Measurements from ENCODE around the gene PCTP. TPM values are rescaled to one million over a fixed set of nuclear protein-coding genes. Genes with fewer than 3 reads are reported as not detected.
A peak's percentile ranks its signal among the peaks of the same experiment; 100 is the strongest.

PCTP gene
- total and polyA plus RNA-seq, 9 of the 15 experiments (the other 6 are each of a cell fraction or from before 2014, with no cell fraction given), result 10.9 to 62.3 (median 41.2) TPM

- TF ChIP-seq THAP12 (CRISPR knock-in tag; IDR thresholded peaks at IDR 0.05), result peak; percentile 73; the same call in 1 of the 2 replicates
- TF ChIP-seq HES1 (IDR thresholded peaks at IDR 0.05; ENCODE audit: low read depth), result no peak
- no peak for TF ChIP-seq ZHX1 (conservative IDR thresholded peaks at IDR 0.05; ENCODE audit: low read length)
- no peak for TF ChIP-seq EHMT2 (IDR thresholded peaks at IDR 0.05)
- TF ChIP-seq SMAD4 (CRISPR knock-in tag; conservative IDR thresholded peaks at IDR 0.05), result peak; percentile 69; the same call in 1 of the 2 replicates
- no peak for TF ChIP-seq HDGF (IDR thresholded peaks at IDR 0.05)
- no peak for TF ChIP-seq ZNF311 (CRISPR knock-in tag; IDR thresholded peaks at IDR 0.05)
- TF ChIP-seq STAT5A (IDR thresholded peaks at IDR 0.05; ENCODE audit: borderline replicate concordance, low read length), result no peak
- TF ChIP-seq PPARD (CRISPR knock-in tag; IDR thresholded peaks at IDR 0.05), result no peak
- TF ChIP-seq TEAD2 (tag; IDR thresholded peaks at IDR 0.05), result no peak
- no peak for TF ChIP-seq IRF9 (tag; IDR thresholded peaks at IDR 0.05)
- TF ChIP-seq SNAPC5 (CRISPR knock-in tag; IDR thresholded peaks at IDR 0.05), result no peak
- no peak for TF ChIP-seq TGIF2 (CRISPR knock-in tag; IDR thresholded peaks at IDR 0.05)
- TF ChIP-seq GATAD2A (IDR thresholded peaks at IDR 0.05), result no peak
- no peak for TF ChIP-seq FOXJ2 (tag; IDR thresholded peaks at IDR 0.05)
- TF ChIP-seq RBFOX2 (IDR thresholded peaks at IDR 0.05; ENCODE audit: low read depth, low read length), result peak; percentile 96
- 0 out of 4 replicates have a peak, but pooled peaks of 1 of the 2 experiments have one; percentile 26 for TF ChIP-seq MLLT1 (IDR thresholded peaks at IDR 0.05)
- peak; percentile 88 for TF ChIP-seq ETV1 (tag; conservative IDR thresholded peaks at IDR 0.05; ENCODE audit: low read depth)
Observed at GRCh38 chr17:55750750-55751657, at the start of gene PCTP (continued).
